Liver (tissue), 9 donors: ENCODE results near the gene REEP1. TPM values are rescaled to one million over a fixed set of nuclear protein-coding genes. Genes with fewer than 3 reads are reported as not detected.

ENCODE experiments used
- DNase-seq: peaks from one replicate; pipeline ENCODE4 v3.0.0-alpha.2; 2017; ENCODE audit warnings: low spot score
- H3K27ac ChIP-seq, 2 donors: one replicate each; pipeline ENCODE4 v1.7.0; 2013; ENCODE audit warnings: inconsistent platforms in 2 of 2, low read length in 2 of 2, control low read depth in 1 of 2, low read depth in 1 of 2, mild to moderate bottlenecking in 1 of 2
- H3K27me3 ChIP-seq, 4 donors: one replicate each; pipeline versions ENCODE4 v1.6.1 to v1.7.0; 2013; ENCODE audit warnings: low read length in 3 of 4, inconsistent platforms in 1 of 4, mild to moderate bottlenecking in 1 of 4, moderate library complexity in 1 of 4; ENCODE audit not compliant: control insufficient read depth in 4 of 4, insufficient read depth in 4 of 4
- H3K36me3 ChIP-seq, 4 donors: one replicate each; pipeline versions ENCODE4 v1.6.1 to v1.7.0; 2013; ENCODE audit warnings: low read length in 3 of 4, mild to moderate bottlenecking in 3 of 4, low read depth in 1 of 4, moderate library complexity in 1 of 4; ENCODE audit not compliant: control insufficient read depth in 4 of 4, insufficient read depth in 3 of 4
- H3K4me1 ChIP-seq, 4 donors: one replicate each; pipeline versions ENCODE4 v1.6.1 to v1.7.0; 2013; ENCODE audit warnings: low read length in 3 of 4, mild to moderate bottlenecking in 3 of 4, moderate library complexity in 1 of 4; ENCODE audit not compliant: control insufficient read depth in 4 of 4, insufficient read depth in 4 of 4
- H3K4me3 ChIP-seq, 3 donors: one replicate each; pipeline versions ENCODE4 v1.6.1 to v1.7.0; 2013; ENCODE audit warnings: low read length in 3 of 3, control low read depth in 1 of 3, low read depth in 1 of 3, mild to moderate bottlenecking in 1 of 3
- H3K9ac ChIP-seq, 2 donors: one replicate each; pipeline ENCODE4 v1.7.0; 2013; ENCODE audit warnings: low read length in 2 of 2, mild to moderate bottlenecking in 2 of 2, moderate library complexity in 2 of 2, control low read depth in 1 of 2, low read depth in 1 of 2
- H3K9me3 ChIP-seq, 4 donors: one replicate each; pipeline versions ENCODE4 v1.6.1 to v1.7.0; 2013; ENCODE audit warnings: low read length in 3 of 4; ENCODE audit not compliant: control insufficient read depth in 4 of 4
- EGR1 ChIP-seq, 2 donors: IDR thresholded peaks; 2 replicates each; pipeline ENCODE4 v1.6.1; 2016 to 2018; ENCODE audit warnings: antibody characterized with exemption in 2 of 2, low read depth in 2 of 2
- FOXA1 ChIP-seq: IDR thresholded peaks from 2 replicates; pipeline ENCODE4 v1.6.1; 2016; ENCODE audit warnings: antibody characterized with exemption
- FOXA2 ChIP-seq: IDR thresholded peaks from 2 replicates; pipeline ENCODE4 v1.6.1; 2016; ENCODE audit warnings: antibody characterized with exemption
- GABPA ChIP-seq, 2 donors: IDR thresholded peaks in 1 of 2; conservative IDR thresholded peaks in 1 of 2; 2 replicates each; pipeline ENCODE4 v1.6.1; 2016; ENCODE audit warnings: antibody characterized with exemption in 2 of 2, mild to moderate bottlenecking in 1 of 2, moderate library complexity in 1 of 2
- HNF4A ChIP-seq, 2 donors: conservative IDR thresholded peaks; 2 replicates each; pipeline ENCODE4 v1.6.1; 2016; ENCODE audit warnings: antibody characterized with exemption in 2 of 2, mild to moderate bottlenecking in 2 of 2
- HNF4G ChIP-seq: IDR thresholded peaks from 2 replicates; pipeline ENCODE4 v1.6.1; 2016; ENCODE audit warnings: antibody characterized with exemption
- JUND ChIP-seq, 2 donors: IDR thresholded peaks; 2 replicates each; pipeline ENCODE4 v1.6.1; 2016; ENCODE audit warnings: antibody characterized with exemption in 2 of 2
- NR2F2 ChIP-seq: IDR thresholded peaks from 2 replicates; pipeline ENCODE4 v1.6.1; 2016; ENCODE audit warnings: antibody characterized with exemption
- RAD21 ChIP-seq, 2 donors: IDR thresholded peaks; 2 replicates each; pipeline ENCODE4 v1.6.1; 2016; ENCODE audit warnings: antibody characterized with exemption in 2 of 2, mild to moderate bottlenecking in 2 of 2
- RXRA ChIP-seq, 2 donors: IDR thresholded peaks; 2 replicates each; pipeline ENCODE4 v1.6.1; 2017 to 2018; ENCODE audit warnings: antibody characterized with exemption in 2 of 2, mild to moderate bottlenecking in 1 of 2
- SP1 ChIP-seq: IDR thresholded peaks from 2 replicates; pipeline ENCODE4 v1.6.1; 2018; ENCODE audit warnings: antibody characterized with exemption, mild to moderate bottlenecking
- TAF1 ChIP-seq: conservative IDR thresholded peaks from 2 replicates; pipeline ENCODE4 v1.6.1; 2016; ENCODE audit warnings: antibody characterized with exemption, mild to moderate bottlenecking
- YY1 ChIP-seq: IDR thresholded peaks from 2 replicates; pipeline ENCODE4 v1.6.1; 2016; ENCODE audit warnings: antibody characterized with exemption, mild to moderate bottlenecking
- WGBS: extraction: QIAGEN DNeasy Blood & Tissue Kit; methylation state at CpG from one replicate; pipeline ENCODE4 v1.1.7; 2013; 5-methylcytosine and 5-hydroxymethylcytosine counted together
- polyA plus RNA-seq, 2 donors: library from polyadenylated mRNA; stranded (reverse) in 1 of 2; unstranded in 1 of 2; fragments of 200-250 nt in 1 of 2; fragments of >200 nt in 1 of 2; fragmentation: Nextera tagmentation in 1 of 2; extraction: Ambion mirVana in 1 of 2; gene quantifications; one replicate each; pipeline versions ENCODE4 v1.2.1 to v1.2.3, GENCODE V29; 2013 to 2015
- total RNA-seq, 2 donors: library from RNA; depleted of rRNA; stranded (reverse); fragments of >200 nt; gene quantifications; one replicate each; pipeline ENCODE4 v1.2.3, GENCODE V29; 2014
- TF ChIP-seq, protein P1 (sequence below): IDR thresholded peaks from 2 replicates; pipeline ENCODE4 v1.6.1; 2016; ENCODE audit warnings: antibody characterized with exemption, mild to moderate bottlenecking
- TF ChIP-seq, protein P2 (sequence below): IDR thresholded peaks from 2 replicates; pipeline ENCODE4 v1.6.1; 2016; ENCODE audit warnings: antibody characterized with exemption
- TF ChIP-seq, protein P3 (sequence below): IDR thresholded peaks from 2 replicates; pipeline ENCODE4 v1.6.1; 2016; ENCODE audit warnings: antibody characterized with exemption
- TF ChIP-seq, protein P4 (sequence below): fragments of 150-350 bp; IDR thresholded peaks from 2 replicates; pipeline ENCODE4 v1.5.1; 2017; ENCODE audit warnings: improper control_type of control experiment, low read depth, low read length; ENCODE audit not compliant: missing input control
- TF ChIP-seq, protein P5 (sequence below): IDR thresholded peaks from 2 replicates; pipeline ENCODE4 v1.6.1; 2016; ENCODE audit warnings: antibody characterized with exemption
- donor health status: healthy.
- donor health status: healthy.
- donor health status: healthy.
- donor health status: healthy.
- donor health status: healthy.

The REEP1 gene
- total and polyA plus RNA-seq, 4 donors: 0.46 to 1.7 (median 0.89) TPM

DNA sequence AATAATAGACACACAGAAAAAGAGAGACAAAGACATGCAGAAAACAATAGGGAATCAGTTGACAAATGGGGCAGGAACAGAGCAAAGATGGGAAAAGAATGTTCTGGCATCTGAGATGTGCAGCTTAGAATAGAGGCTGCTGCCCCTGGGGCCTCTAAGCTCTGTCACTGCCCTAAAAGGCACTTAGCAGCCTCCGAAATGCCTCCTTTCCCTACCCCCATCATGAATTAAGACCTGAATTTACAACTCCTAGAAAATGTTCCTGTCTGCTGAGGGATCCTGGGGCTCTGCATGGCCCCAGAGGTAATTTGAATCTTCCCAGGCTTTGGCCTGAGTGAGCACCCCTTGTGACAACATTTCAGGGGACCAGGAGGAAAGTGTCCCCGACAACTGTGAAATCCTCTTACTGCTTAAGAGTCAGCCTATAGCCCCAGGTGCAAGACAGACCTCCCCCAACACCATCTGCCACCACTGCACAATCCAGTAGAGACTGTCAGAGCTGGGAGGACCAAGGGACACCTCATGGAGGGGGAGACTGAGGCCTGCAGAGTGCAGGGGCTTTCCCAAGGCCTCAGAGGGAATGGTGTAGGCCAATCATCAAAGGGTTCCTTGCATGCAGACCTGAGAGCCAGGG lies 113.4 kb downstream of the REEP1 start:
- 94% methylated on average over 2 of the region's 2 CpGs for WGBS
- no peak overlapping the region for H3K4me3 ChIP-seq
- no peak overlapping the region for H3K27ac ChIP-seq
- H3K27me3 ChIP-seq: no peaks in the 10 kb centered on the region
- no peaks in the 10 kb centered on the region for H3K9me3 ChIP-seq
- DNase-seq: no peak
- H3K9ac ChIP-seq: no peak overlapping the region
- no peaks in the 10 kb centered on the region for H3K36me3 ChIP-seq
- no peak for TF ChIP-seq HNF4A (conservative IDR thresholded peaks at IDR 0.05)
- H3K4me1 ChIP-seq: no peaks in the 10 kb centered on the region

DNA sequence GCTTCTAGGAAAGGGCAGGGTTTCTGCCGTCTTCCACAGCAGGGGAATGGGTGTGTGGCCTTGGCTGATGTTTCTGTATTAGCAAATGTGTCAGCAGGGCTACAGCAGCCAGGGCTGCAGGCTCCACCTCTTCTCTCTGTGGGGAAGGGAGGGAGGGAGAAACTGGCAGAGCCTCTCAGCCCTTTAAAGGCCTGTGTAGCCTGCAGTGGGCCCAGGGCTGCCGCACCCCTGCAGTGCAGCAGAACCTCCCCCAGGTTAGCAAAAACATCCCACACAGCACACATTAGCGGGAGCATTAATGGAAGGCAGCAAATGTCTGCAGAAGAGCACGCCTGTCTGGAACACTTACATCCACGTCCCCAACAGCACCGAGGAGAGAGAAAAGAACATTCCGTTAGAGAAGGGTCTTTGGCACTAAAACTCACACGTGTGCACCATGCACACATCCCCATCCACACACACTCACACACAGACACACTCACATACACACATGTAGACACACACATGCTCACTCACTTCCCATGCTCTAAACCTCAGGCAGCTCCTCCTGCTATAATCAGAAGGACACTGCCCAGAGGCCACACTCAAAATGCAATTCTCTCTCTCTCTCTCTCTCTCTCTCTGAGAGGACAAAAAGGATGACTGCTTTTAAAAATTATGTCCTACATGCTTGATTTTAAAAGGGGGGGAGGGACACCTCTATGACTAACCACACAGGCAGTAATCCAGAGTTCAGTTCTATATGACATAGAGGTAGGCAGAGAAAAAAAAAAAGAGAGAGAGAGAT lies 114.1 kb downstream of the REEP1 start:
- Histone ChIP-seq H3K27me3 (no peaks in the 10 kb centered on the region), H3K9me3 (no peaks in the 10 kb centered on the region), H3K4me1 (no peaks in the 10 kb centered on the region), H3K27ac (no peak overlapping the region), H3K9ac (no peak overlapping the region), H3K36me3 (no peaks in the 10 kb centered on the region), H3K4me3 (no peak overlapping the region)
- DNase-seq: no peak
- TF ChIP-seq JUND (IDR thresholded peaks at IDR 0.05) (no peak), FOXA1 (no peak), NR2F2 (no peak), SP1 (no peak), TAF1 (no peak), FOXA2 (no peak), HNF4G (no peak), GABPA (IDR thresholded peaks at IDR 0.05 in 1 of 2, conservative IDR thresholded peaks at IDR 0.05 in 1 of 2) (no peak), RXRA (IDR thresholded peaks at IDR 0.05) (no peak), EGR1 (IDR thresholded peaks at IDR 0.05; ENCODE audit: low read depth in 2 of 2) (no peak), HNF4A (conservative IDR thresholded peaks at IDR 0.05) (no peak), YY1 (no peak), RAD21 (IDR thresholded peaks at IDR 0.05) (no peak)
- TF ChIP-seq, protein P1, sequence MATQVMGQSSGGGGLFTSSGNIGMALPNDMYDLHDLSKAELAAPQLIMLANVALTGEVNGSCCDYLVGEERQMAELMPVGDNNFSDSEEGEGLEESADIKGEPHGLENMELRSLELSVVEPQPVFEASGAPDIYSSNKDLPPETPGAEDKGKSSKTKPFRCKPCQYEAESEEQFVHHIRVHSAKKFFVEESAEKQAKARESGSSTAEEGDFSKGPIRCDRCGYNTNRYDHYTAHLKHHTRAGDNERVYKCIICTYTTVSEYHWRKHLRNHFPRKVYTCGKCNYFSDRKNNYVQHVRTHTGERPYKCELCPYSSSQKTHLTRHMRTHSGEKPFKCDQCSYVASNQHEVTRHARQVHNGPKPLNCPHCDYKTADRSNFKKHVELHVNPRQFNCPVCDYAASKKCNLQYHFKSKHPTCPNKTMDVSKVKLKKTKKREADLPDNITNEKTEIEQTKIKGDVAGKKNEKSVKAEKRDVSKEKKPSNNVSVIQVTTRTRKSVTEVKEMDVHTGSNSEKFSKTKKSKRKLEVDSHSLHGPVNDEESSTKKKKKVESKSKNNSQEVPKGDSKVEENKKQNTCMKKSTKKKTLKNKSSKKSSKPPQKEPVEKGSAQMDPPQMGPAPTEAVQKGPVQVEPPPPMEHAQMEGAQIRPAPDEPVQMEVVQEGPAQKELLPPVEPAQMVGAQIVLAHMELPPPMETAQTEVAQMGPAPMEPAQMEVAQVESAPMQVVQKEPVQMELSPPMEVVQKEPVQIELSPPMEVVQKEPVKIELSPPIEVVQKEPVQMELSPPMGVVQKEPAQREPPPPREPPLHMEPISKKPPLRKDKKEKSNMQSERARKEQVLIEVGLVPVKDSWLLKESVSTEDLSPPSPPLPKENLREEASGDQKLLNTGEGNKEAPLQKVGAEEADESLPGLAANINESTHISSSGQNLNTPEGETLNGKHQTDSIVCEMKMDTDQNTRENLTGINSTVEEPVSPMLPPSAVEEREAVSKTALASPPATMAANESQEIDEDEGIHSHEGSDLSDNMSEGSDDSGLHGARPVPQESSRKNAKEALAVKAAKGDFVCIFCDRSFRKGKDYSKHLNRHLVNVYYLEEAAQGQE: no peak
- TF ChIP-seq, protein P2, sequence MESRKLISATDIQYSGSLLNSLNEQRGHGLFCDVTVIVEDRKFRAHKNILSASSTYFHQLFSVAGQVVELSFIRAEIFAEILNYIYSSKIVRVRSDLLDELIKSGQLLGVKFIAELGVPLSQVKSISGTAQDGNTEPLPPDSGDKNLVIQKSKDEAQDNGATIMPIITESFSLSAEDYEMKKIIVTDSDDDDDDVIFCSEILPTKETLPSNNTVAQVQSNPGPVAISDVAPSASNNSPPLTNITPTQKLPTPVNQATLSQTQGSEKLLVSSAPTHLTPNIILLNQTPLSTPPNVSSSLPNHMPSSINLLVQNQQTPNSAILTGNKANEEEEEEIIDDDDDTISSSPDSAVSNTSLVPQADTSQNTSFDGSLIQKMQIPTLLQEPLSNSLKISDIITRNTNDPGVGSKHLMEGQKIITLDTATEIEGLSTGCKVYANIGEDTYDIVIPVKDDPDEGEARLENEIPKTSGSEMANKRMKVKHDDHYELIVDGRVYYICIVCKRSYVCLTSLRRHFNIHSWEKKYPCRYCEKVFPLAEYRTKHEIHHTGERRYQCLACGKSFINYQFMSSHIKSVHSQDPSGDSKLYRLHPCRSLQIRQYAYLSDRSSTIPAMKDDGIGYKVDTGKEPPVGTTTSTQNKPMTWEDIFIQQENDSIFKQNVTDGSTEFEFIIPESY: no peak
- TF ChIP-seq, protein P3, sequence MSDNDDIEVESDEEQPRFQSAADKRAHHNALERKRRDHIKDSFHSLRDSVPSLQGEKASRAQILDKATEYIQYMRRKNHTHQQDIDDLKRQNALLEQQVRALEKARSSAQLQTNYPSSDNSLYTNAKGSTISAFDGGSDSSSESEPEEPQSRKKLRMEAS: no peak
- TF ChIP-seq, protein P4, sequence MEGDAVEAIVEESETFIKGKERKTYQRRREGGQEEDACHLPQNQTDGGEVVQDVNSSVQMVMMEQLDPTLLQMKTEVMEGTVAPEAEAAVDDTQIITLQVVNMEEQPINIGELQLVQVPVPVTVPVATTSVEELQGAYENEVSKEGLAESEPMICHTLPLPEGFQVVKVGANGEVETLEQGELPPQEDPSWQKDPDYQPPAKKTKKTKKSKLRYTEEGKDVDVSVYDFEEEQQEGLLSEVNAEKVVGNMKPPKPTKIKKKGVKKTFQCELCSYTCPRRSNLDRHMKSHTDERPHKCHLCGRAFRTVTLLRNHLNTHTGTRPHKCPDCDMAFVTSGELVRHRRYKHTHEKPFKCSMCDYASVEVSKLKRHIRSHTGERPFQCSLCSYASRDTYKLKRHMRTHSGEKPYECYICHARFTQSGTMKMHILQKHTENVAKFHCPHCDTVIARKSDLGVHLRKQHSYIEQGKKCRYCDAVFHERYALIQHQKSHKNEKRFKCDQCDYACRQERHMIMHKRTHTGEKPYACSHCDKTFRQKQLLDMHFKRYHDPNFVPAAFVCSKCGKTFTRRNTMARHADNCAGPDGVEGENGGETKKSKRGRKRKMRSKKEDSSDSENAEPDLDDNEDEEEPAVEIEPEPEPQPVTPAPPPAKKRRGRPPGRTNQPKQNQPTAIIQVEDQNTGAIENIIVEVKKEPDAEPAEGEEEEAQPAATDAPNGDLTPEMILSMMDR: no peak
- TF ChIP-seq, protein P5, sequence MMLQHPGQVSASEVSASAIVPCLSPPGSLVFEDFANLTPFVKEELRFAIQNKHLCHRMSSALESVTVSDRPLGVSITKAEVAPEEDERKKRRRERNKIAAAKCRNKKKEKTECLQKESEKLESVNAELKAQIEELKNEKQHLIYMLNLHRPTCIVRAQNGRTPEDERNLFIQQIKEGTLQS: no peak
- 68% methylated on average over 8 of the region's 8 CpGs for WGBS
